Endothelial cell of umbilical vein (primary cell): ENCODE measurements around the gene AMD1. TPM values are rescaled to one million over a fixed set of nuclear protein-coding genes. Genes with fewer than 3 reads are reported as not detected.

Experiments
- BruUV-seq: library from RNA; stranded (reverse); fragments of 400-500 nt; replicated peaks from 2 replicates; lab custom pipeline; 2021; lab: Mats Ljungman, UMichigan
- CTCF ChIA-PET: fragments of 300-600, 350-600 bp; sonication (Branson Sonifier 250); formaldehyde crosslinking; loops from one replicate; lab custom pipeline; 2021; ENCODE audit warnings: antibody characterized with exemption, inconsistent platforms; lab: Charles Lee
- POLR2A ChIA-PET: fragments of 300-600, 350-600 bp; sonication (Branson Sonifier 250); formaldehyde crosslinking; loops from one replicate; lab custom pipeline; 2021; ENCODE audit warnings: antibody characterized with exemption, inconsistent platforms; lab: Charles Lee
- DNase-seq: peaks from one replicate; pipeline ENCODE4 v3.0.0-alpha.2; 2011; ENCODE audit warnings: low read depth, low spot score
- FAIRE-seq: peaks from 2 replicates; lab custom pipeline; 2011; peaks lifted over from hg19 to GRCh38; lab: Jason Lieb, UNC
- H2AFZ ChIP-seq: 2 replicates; pipeline ENCODE4 v1.6.0; 2012; ENCODE audit warnings: low read depth, low read length, control low read depth, inconsistent platforms
- H3K27ac ChIP-seq: 2 replicates; pipeline ENCODE4 v1.5.1; 2011; ENCODE audit warnings: low read depth, mild to moderate bottlenecking, control low read depth, low read length, moderate library complexity; ENCODE audit not compliant: insufficient read depth
- H3K27me3 ChIP-seq, 2 experiments: 2 replicates each; pipeline versions ENCODE4 v1.6.0 to v1.6.1; 2011; ENCODE audit warnings: low read length in 2 of 2, mixed read lengths in 1 of 2; ENCODE audit not compliant: control insufficient read depth in 2 of 2, insufficient read depth in 2 of 2
- H3K36me3 ChIP-seq, 2 experiments: 2 replicates in 1 of 2; 3 replicates in 1 of 2; pipeline ENCODE4 v1.5.1; 2011; ENCODE audit warnings: low read length in 2 of 2, mild to moderate bottlenecking in 1 of 2, moderate library complexity in 1 of 2; ENCODE audit not compliant: control insufficient read depth in 2 of 2, insufficient read depth in 2 of 2; ENCODE audit errors: extremely low read depth in 1 of 2
- H3K4me1 ChIP-seq: 3 replicates; pipeline ENCODE4 v1.5.1; 2011; ENCODE audit warnings: mild to moderate bottlenecking, low read length; ENCODE audit not compliant: control insufficient read depth, insufficient read depth; ENCODE audit errors: extremely low read depth
- H3K4me2 ChIP-seq: 2 replicates; pipeline ENCODE4 v1.6.1; 2011; ENCODE audit warnings: low read length, control low read depth, mixed read lengths; ENCODE audit not compliant: insufficient read depth
- H3K4me3 ChIP-seq, 3 experiments: fragments of 200-600 bp in 1 of 3; sonication (generic), shearing (Covaris generic) in 1 of 3; replicated peaks in 1 of 3; 2 replicates each; pipeline ENCODE4 v1.5.1; 2011 to 2016; ENCODE audit warnings: control low read depth in 3 of 3, low read length in 3 of 3, mild to moderate bottlenecking in 2 of 3, inconsistent platforms in 1 of 3, low read depth in 1 of 3, moderate library complexity in 1 of 3; ENCODE audit not compliant: insufficient read depth in 1 of 3
- H3K79me2 ChIP-seq: 2 replicates; pipeline ENCODE4 v1.6.0; 2012; ENCODE audit warnings: low read length, inconsistent platforms; ENCODE audit not compliant: control insufficient read depth, insufficient read depth
- H3K9ac ChIP-seq: replicated peaks from 2 replicates; pipeline ENCODE3; 2011; ENCODE audit warnings: low read length, control low read depth; ENCODE audit not compliant: insufficient read depth; ENCODE audit errors: extremely low read depth
- H3K9me1 ChIP-seq: replicated peaks from 3 replicates; pipeline ENCODE4 v1.6.0; 2011; ENCODE audit warnings: mild to moderate bottlenecking, low read length; ENCODE audit not compliant: control insufficient read depth, insufficient read depth; ENCODE audit errors: extremely low read depth
- H3K9me3 ChIP-seq: replicated peaks from 2 replicates; pipeline ENCODE4 v1.5.1; 2012; ENCODE audit warnings: low read length, inconsistent platforms; ENCODE audit not compliant: control insufficient read depth, insufficient read depth
- H4K20me1 ChIP-seq: replicated peaks from 2 replicates; pipeline ENCODE3; 2011; ENCODE audit warnings: mild to moderate bottlenecking, low read length; ENCODE audit not compliant: control insufficient read depth, insufficient read depth; ENCODE audit errors: extremely low read depth
- EZH2 ChIP-seq: IDR thresholded peaks from 2 replicates; pipeline ENCODE4 v1.6.1; 2012; ENCODE audit warnings: borderline replicate concordance, low read depth, mild to moderate bottlenecking, moderate library complexity, low read length, inconsistent platforms; ENCODE audit not compliant: severe bottlenecking
- FOS ChIP-seq: IDR thresholded peaks from 2 replicates; pipeline ENCODE4 v1.6.1; 2011; ENCODE audit warnings: mild to moderate bottlenecking, low read length, moderate library complexity, borderline replicate concordance; ENCODE audit not compliant: insufficient read depth
- GATA2 ChIP-seq: IDR thresholded peaks from 2 replicates; pipeline ENCODE4 v1.7.0; 2011; ENCODE audit warnings: low read depth, mild to moderate bottlenecking, moderate library complexity, mixed read lengths, low read length; ENCODE audit not compliant: insufficient read length, insufficient read depth
- JUN ChIP-seq: IDR thresholded peaks from 2 replicates; pipeline ENCODE4 v1.6.1; 2011; ENCODE audit warnings: borderline replicate concordance, low read depth; ENCODE audit not compliant: insufficient read length, insufficient read depth
- MYC ChIP-seq: IDR thresholded peaks from one replicate; pipeline ENCODE4 v1.6.1; 2011; ENCODE audit warnings: mild to moderate bottlenecking, low read depth, low read length
- POLR2A ChIP-seq: IDR thresholded peaks from 2 replicates; pipeline ENCODE4 v1.6.1; 2012; ENCODE audit warnings: low read depth, mild to moderate bottlenecking, control low read depth, low read length
- POLR2AphosphoS5 ChIP-seq: IDR thresholded peaks from 2 replicates; pipeline ENCODE4 v1.6.1; 2012; ENCODE audit warnings: low read depth, mild to moderate bottlenecking, control low read depth, low read length, moderate library complexity; ENCODE audit not compliant: insufficient read depth
- dilution Hi-C: fragments of 300-500 bp; cut with MboI; formaldehyde crosslinking; loops from one replicate; pipeline ENCODE4 v1.15.0; 2019; ENCODE audit warnings: low sequenced_read_pairs; ENCODE audit not compliant: extremely low pct_ligation_motif_present
- intact Hi-C: fragments of 100-400 bp; cut with micrococcal nuclease; formaldehyde crosslinking; loops from one replicate; pipeline ENCODE4 v1.10.0; 2022
- polyA plus RNA-seq, 4 experiments: library from polyadenylated mRNA; depleted of rRNA in 3 of 4; stranded (reverse) in 3 of 4; unstranded in 1 of 4; fragments of >200 nt; gene quantifications; 2 replicates each; pipeline versions ENCODE4 v1.2.1 to v1.2.3, GENCODE V29; 2011 to 2012; ENCODE audit warnings: missing spikeins in 1 of 4
- total RNA-seq: library from RNA; stranded (reverse); gene quantifications from 2 replicates; pipeline ENCODE4 v1.2.3, GENCODE V29; 2021
- TF ChIP-seq, protein P1 (sequence below): IDR thresholded peaks from 2 replicates; pipeline ENCODE4 v1.6.1; 2011; ENCODE audit not compliant: insufficient read depth, insufficient read length
- TF ChIP-seq, protein P2 (sequence below), 2 donors: IDR thresholded peaks; 1 replicate in 1 of 2; 2 replicates in 1 of 2; pipeline ENCODE4 v1.5.1; 2011; ENCODE audit warnings: low read length in 2 of 2, mild to moderate bottlenecking in 2 of 2, moderate library complexity in 2 of 2, control low read depth in 1 of 2, inconsistent platforms in 1 of 2, low read depth in 1 of 2; ENCODE audit not compliant: insufficient read depth in 1 of 2; ENCODE audit errors: extremely low read depth in 1 of 2

AMD1 gene
- total and polyA plus RNA-seq, 2 donors (not counting 3 experiments of a cell fraction or from before 2014, with no cell fraction given), result 13.1 to 48.2 TPM

DNA sequence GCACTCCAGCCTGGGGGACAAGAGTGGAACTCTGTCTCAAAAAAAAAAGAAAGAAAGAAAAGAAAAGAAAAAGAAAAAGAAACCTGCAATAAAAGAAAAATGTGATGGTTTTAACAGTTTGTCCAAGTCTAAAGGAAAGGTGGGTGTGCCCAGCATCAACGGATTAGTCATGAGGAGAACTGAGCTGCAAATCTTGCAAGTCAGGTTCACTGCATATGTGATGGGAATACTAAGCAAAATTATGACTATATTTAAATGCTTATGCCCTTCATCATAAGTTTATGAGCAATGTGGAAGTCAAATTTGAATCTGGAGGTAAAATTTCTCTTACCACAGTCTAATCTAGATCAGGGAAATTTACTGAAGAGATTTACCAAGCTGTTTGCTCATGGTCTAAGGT lies 46.2 kb upstream of the AMD1 start:
- no peak overlapping the region for H3K9ac ChIP-seq
- H3K9me3 ChIP-seq, result no peaks in the 10 kb centered on the region
- no peak overlapping the region for H3K27ac ChIP-seq
- H3K79me2 ChIP-seq, result no peaks in the 10 kb centered on the region
- no peaks in the 10 kb centered on the region for H4K20me1 ChIP-seq
- FAIRE-seq (no peak), DNase-seq (no peak)
- H2AFZ ChIP-seq, result no peak overlapping the region
- ChIA-PET CTCF (no interaction called here), POLR2A (no interaction called here)
- no peak for TF ChIP-seq EZH2
- TF ChIP-seq, protein P1, sequence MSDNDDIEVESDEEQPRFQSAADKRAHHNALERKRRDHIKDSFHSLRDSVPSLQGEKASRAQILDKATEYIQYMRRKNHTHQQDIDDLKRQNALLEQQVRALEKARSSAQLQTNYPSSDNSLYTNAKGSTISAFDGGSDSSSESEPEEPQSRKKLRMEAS, result no peak
- no peak for TF ChIP-seq MYC
- no peak for TF ChIP-seq POLR2A
- no peaks in the 10 kb centered on the region for H3K4me1 ChIP-seq
- H3K4me2 ChIP-seq, result no peak overlapping the region
- intact Hi-C loops (no loop called here), dilution Hi-C loops (no loop called here)
- H3K36me3 ChIP-seq, result no peaks in the 10 kb centered on the region
- H3K27me3 ChIP-seq, result peaks cover 7 to 16% of the 10 kb centered on the region in 2 experiments
- no TSS peak for BruUV-seq
- H3K4me3 ChIP-seq, result no peak overlapping the region
- H3K9me1 ChIP-seq, result no peaks in the 10 kb centered on the region

DNA sequence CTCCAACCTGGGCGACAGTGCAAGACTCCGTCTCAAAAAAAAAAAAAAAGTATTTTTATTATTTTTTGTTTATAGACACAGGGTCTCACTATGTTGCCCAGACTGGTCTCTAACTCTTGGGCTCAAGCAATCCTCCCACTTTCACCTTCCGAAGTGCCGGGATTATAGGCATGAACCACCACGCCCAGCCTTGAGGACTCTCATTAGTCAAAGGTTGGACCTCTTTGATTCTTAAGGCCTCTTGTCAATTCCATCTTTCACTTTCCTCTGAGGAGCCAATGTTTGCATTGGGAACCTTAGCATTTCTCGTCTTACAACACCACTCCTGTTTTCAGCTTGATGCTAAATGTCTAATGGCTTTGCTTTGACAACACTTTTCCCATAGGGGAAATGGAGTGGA lies 43.2 kb upstream of the AMD1 start:
- ChIA-PET POLR2A (no interaction called here), CTCF (no interaction called here)
- TF ChIP-seq, protein P2, sequence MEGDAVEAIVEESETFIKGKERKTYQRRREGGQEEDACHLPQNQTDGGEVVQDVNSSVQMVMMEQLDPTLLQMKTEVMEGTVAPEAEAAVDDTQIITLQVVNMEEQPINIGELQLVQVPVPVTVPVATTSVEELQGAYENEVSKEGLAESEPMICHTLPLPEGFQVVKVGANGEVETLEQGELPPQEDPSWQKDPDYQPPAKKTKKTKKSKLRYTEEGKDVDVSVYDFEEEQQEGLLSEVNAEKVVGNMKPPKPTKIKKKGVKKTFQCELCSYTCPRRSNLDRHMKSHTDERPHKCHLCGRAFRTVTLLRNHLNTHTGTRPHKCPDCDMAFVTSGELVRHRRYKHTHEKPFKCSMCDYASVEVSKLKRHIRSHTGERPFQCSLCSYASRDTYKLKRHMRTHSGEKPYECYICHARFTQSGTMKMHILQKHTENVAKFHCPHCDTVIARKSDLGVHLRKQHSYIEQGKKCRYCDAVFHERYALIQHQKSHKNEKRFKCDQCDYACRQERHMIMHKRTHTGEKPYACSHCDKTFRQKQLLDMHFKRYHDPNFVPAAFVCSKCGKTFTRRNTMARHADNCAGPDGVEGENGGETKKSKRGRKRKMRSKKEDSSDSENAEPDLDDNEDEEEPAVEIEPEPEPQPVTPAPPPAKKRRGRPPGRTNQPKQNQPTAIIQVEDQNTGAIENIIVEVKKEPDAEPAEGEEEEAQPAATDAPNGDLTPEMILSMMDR (IDR thresholded peaks at IDR 0.05; ENCODE audit: extremely low read depth in 1 of 2, insufficient read depth in 1 of 2, low read depth in 1 of 2, low read length in 2 of 2), result no peak
- TF ChIP-seq GATA2 (no peak), FOS (no peak), POLR2AphosphoS5 (no peak), POLR2A (no peak), JUN (no peak), EZH2 (no peak), MYC (no peak)
- TF ChIP-seq, protein P1, result no peak
- dilution Hi-C loops, result no loop called here
- no peaks in the 10 kb centered on the region for H3K27me3 ChIP-seq
- no peak overlapping the region for H3K4me3 ChIP-seq
- intact Hi-C loops, result no loop called here
- no peaks in the 10 kb centered on the region for H4K20me1 ChIP-seq
- no peaks in the 10 kb centered on the region for H3K4me1 ChIP-seq
- no peak for FAIRE-seq
- no peak for DNase-seq
- H3K79me2 ChIP-seq, result no peaks in the 10 kb centered on the region
- H3K4me2 ChIP-seq, result no peak overlapping the region
- no peak overlapping the region for H3K27ac ChIP-seq
- no peak overlapping the region for H2AFZ ChIP-seq
- no peaks in the 10 kb centered on the region for H3K9me3 ChIP-seq
- BruUV-seq, result no TSS peak
- H3K9ac ChIP-seq, result no peak overlapping the region
- no peaks in the 10 kb centered on the region for H3K36me3 ChIP-seq
- H3K9me1 ChIP-seq, result no peaks in the 10 kb centered on the region
